Stimulated activated CD4-positive, alpha-beta T cell treated with anti-CD3 and anti-CD28 coated beads, Interleukin-12 subunit alpha, Interleukin-12 subunit beta, amount 100 ng/mL, for 4 hours (primary cell): ENCODE results near the gene B3GALNT2.

Source experiments
- DNase-seq: peaks from one replicate; pipeline ENCODE4 v3.0.0-alpha.2; 2020

The B3GALNT2 gene

DNA sequence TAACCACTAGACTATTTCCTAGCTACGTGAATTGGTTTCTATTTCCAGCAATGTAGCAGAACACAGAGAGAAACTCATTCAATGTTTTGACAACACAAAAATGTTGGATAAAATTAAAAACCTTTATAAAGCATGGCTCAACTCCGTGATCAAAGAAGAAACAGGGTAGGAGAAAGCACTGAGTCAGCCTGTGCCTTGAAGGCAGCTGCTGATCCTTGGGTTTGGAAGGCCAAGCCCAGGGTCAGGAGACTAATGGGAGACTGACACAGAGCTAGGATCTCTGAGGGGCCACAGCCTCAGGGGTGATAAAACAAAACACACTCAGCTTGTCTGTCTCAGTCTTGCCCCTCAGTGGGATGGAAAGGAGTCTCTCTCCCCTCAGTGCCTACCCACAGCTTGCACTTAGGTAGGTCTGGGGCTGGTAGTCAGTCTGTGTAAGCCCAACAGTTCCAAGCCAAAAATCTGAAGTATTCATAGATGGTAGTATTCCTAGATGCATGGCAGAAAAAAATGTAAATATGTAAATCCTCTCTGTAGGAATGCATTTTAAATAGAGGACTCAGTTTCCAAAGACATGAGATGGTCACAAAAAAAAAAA, 53.3 kb downstream of the B3GALNT2 start:
- no peak for DNase-seq

DNA sequence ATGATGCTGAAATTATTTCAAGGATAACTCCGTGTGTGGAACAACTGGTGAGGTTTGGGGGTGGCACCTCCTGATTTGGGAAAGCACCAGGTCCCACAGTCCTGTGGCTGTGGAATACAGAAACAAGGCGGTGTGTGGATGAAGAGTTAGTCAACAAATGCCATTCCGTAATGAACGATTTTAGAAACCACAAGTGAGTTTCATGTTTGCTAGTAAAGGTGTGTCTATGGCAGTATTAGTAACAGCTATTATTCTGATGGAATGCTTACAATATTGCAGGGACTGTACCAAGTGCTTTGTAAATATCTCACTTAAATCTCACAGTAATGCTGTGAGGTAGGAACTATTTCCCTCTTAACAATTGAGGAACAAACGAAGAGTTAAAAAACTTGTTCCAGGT, 53.8 kb downstream of the B3GALNT2 start:
- no peak for DNase-seq

DNA sequence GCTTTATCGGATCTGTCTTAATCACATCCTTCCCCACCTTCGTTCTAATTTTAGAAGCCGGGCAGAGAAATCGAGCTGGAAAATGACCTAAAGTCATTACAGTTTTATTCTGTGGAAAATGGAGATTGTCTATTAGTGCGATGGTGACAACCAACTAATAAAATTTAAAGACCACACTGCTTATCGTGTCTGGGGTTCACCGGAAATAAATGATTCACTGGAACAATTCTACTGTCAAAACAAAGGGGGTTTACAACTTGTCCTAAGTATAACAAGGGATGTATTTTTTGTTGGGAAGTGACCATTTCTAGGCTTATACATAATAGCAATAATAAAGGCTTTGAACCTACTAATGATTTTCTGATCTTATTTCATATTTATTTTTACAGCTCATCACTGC, 55.6 kb downstream of the B3GALNT2 start:
- no peak for DNase-seq

DNA sequence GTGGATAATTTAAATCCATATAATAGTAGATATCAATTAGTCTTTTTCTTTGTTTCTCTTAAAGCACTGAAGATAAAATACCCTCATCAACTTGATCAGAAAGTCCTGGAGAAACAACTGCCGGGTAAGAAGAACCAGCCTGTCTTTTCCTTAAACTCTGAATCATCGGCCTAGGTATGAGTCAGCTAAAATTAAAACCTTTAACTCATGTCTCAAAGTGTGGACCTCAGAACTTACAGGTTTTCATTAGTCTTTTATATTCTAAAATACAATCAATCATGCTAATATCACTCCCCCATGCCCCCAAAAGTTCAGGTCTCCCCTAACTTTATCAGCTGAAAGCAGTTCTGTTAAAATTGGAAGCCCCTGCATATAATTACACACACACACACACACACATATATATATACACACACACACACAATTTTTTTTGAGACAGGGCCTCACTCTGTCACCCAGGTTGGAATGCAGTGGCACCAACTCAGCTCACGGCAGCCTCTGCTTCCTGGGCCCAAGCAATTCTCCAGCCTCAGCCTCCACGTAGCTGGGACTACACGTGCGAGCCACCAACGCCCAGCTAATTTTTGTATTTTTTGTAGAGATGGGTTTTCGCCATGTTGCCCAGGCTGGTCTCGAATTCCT, 61.3 kb downstream of the B3GALNT2 start:
- DNase-seq: no peak

DNA sequence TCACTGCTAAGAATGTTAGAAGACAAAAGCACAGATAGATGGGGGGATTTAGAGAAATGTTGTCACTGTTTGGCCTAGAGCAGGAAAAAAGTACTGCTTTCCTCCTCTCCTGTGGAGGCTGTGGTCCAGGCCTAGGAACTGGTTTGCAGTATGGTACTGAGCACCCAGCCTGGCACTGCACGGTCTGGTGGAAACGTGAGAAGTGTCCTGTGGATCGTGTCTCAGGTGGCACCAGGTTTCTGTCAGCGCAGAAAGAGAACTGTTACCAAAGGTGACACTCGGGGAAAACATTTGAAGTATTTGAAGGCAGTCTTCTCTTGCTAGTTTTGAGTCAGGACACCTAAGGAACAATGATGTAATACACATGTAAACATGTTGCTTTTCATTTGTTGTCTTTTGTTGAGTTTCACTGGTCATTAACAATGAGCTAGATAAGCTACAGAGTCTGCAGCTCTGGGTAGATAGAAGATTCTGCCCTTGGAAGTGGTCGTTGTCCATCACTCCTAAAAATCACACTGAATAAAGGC, 63.0 kb downstream of the B3GALNT2 start:
- DNase-seq: no peak

DNA sequence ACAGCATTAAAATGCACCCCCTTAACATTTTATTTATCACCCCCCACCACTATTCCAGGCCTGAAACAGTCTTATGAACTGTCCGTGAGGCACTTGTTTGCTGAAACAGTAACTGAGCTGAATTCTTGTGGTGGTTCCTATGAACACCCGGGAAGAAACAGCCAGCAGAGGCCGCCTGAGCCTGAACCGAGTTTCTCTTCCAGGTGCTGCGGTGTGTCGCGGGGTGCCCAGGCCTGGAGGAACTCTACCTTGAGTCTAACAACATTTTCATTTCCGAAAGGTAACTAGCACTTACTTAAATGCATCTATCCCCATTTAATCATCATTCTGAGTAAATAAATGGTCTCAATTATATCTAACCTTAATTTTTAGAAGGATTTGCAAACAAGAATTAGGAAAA, 70.3 kb downstream of the B3GALNT2 start:
- no peak for DNase-seq

DNA sequence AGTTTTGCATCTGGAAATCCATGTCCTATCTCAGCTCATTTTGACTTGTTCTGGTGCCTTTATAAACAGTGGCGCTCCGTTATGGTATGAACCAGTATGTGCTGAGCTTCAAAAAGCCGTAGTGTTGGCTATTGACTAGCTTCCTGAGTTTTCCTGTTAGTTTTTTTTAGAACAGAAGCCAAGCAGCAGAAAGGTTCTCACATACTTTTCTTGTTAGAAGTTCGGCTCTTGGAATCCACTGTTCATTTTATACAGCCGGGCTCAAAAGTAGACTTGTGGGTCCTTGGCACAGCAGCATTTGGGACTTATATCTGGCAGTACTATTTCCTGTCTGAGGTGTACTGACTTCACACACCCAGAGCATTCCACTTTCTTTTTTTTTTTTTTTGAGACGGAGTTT, 73.3 kb downstream of the B3GALNT2 start:
- DNase-seq: no peak

DNA sequence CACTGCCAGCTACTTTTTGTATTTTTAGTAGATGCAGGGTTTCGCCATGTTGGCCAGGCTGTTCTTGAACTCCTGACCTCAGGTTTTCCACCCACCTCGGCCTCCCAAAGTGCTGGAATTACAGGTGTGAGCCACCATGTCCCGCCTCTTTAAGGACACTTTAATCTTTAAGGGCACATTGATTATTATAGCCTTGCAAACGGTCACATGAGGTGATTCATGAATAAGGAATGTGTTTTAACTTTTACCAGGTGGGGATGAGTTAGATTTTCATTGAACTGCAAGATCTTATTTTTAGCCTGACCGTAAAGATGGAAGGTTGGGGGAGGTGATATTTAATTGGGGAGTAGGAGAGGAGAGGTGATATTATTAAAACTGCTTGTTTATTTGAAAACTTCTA, 75.1 kb downstream of the B3GALNT2 start:
- no peak for DNase-seq

DNA sequence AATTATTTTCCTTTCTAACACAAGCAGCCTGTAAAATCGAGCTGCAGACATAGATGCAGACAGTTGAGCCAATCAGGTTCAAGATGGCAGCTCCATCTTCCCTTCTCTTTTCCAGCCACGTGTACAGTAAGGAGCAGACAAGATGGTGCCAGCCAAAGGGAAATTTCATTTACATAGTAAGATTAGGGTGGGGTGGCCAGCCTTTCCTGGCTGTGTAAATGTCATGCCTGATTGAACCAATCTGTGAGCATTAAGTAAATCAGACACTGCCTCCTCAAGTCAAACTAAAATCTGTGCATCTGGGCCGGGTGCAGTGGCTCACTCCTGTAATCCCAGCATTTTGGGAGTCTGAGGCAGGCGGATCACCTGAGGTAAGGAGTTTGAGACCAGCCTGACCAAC, 76.8 kb downstream of the B3GALNT2 start:
- no peak for DNase-seq

DNA sequence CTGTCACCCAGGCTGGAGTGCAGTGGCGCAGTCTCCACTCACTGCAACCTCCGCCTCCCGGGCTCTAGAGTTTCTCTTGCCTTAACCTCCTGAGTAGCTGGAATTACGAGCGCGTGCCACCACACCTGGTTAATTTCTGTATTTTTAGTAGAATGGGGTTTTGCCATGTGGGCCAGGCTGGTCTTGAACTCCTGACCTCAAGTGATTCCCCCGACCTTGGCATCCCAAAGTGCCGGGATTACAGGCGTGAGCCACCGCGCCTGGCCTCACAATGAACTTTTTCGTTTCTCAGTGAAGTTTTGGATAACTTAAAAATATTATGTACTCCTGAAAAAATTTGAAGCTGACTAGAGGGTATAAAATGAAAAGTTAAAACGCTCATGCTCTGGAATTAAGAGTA, 77.6 kb downstream of the B3GALNT2 start:
- no peak for DNase-seq

DNA sequence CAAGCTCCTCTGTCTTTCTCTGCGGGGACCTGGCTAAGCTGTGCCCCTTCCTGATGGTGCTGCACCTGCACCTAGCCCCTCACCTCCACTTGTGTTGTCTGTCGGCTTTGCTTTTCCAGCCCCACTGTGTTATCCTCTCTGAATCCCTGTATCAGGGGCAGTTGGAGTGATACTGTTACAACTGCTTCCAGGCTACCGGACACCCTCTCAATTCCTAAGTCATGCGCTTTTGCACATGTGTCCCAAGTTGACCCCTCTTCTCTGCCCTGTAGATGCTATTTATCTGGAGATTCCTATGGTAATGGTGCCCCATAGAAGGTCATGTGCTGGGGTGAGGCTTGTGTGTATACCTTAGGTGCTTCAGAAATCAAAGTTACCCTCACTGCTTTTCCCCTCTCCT, 78.1 kb downstream of the B3GALNT2 start:
- DNase-seq: no peak

DNA sequence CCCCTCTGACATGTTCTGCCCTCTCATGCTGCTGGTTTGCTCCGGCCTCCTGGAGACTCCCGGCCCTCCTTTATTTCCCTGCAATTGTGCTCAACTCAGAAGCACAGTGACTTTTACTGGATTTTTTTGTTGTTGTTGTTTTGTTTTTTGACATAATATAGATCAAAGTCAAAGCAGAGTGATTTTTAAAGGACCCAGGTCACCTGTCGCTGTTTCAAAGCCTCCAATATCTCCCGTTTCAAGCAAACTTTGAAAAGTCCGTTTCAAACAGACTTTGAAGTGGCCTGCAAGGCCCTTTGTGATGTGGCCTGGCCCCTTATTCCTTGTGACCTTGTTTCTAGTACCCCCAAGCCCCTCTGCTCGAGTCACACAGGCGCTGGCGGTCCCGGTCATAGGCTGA, 78.9 kb downstream of the B3GALNT2 start:
- DNase-seq: no peak

DNA sequence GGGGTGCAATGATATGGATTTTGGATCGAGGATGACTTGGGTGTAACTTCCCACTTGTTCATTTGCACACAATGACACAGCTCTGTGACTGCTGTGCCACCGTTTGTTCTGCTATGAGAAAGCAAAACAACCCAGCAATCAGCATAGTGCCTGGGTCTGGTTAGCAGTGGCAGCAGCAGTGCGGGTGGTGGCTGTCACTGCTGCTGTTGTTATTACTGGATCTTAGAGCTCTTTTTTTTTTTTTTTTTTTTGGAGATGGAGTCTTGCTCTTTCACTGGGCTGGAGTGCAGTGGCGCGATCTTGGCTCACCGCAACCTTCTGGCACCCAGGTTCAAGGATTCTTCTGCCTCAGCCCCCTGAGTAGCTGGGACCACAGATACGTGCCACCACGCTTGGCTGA, 80.2 kb downstream of the B3GALNT2 start:
- DNase-seq: no peak

DNA sequence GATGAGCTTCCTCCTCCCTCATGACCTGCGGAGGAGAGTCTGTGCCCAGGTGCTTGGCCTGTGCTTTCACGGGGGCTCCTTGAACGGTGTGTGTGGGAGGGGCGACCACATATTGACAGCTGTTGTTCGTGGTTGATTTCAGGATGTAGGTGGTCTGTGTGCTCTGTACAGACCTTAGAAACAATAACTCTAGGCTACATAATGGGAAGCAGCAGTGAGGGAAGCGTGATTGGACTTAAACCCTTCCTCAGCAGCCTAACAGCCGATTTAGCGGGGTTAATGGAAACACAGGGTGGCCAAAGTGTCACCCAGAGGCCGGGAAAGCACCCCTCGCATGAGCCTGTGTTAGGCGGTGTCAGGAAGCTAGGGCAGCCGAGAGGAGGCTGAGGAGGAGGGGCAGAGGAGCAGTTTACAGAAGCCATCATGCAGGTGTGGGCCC, 81.0 kb downstream of the B3GALNT2 start:
- peak; percentile 5 for DNase-seq

DNA sequence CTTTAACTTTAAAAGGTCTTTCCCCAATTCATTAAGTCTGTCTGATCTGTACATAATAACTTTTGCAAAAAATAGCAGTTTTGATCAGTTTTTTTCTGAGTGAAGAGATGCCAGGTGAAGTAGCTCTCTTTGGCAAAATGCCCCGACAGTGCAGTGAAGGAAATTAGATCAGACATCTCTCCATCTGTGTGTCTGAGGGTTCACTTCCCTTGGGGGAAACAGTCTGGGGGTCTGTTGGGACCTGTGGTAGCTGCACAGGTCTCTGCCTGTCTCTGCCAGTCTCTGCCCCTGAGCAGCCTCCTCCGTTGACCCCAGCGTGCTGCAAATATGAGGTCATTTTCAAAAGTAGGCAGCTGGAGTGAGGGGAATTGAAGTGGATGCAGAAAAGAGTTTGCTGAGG, 82.5 kb downstream of the B3GALNT2 start:
- DNase-seq: no peak

DNA sequence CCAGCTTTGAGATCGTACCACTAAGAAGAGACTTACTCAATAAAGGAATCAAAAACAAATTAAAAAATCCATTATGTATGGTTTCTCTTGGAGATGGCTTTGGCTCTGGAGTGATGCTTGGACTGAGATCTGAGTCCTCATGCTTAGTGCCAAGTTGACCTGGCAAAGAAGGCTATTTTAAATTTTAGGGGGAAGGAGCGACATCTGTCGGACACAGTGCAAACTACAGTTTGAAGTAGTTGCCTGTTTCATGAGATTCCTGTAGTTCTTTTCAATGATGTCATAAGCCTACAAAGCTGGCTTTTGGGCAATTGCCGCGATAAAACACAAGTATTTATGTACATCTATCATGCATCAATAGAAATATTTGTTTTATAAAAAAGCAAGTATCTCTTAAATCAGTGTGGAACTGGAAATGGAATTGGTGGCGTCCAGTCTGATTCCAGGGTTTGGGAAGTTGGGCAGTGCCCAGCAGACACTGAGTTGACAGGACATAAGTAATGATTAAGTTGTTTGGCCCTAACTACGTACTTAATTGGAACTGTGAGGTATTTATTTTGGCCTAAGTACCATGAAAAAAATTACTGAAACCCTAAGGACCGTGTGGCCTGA, 87.1 kb downstream of the B3GALNT2 start:
- DNase-seq: peak; percentile 50

DNA sequence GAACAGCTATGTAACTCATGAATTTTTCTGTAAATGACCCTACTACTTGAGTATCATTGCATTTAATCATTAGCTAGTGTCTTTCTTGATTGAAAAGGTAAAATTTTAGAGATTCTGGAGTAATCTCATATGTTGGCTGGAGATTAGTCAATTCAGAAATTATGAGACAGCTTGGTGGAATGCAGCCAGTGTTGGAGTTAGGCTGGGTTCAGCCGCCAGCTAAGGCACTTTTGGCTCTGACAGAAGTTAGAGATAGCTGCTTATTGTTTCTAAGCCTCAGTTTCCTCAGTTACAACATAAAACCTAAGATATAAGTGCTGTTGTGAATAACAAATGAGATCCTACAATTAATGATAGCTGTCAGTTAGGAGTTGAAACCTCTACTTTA, 87.6 kb downstream of the B3GALNT2 start:
- DNase-seq: no peak

DNA sequence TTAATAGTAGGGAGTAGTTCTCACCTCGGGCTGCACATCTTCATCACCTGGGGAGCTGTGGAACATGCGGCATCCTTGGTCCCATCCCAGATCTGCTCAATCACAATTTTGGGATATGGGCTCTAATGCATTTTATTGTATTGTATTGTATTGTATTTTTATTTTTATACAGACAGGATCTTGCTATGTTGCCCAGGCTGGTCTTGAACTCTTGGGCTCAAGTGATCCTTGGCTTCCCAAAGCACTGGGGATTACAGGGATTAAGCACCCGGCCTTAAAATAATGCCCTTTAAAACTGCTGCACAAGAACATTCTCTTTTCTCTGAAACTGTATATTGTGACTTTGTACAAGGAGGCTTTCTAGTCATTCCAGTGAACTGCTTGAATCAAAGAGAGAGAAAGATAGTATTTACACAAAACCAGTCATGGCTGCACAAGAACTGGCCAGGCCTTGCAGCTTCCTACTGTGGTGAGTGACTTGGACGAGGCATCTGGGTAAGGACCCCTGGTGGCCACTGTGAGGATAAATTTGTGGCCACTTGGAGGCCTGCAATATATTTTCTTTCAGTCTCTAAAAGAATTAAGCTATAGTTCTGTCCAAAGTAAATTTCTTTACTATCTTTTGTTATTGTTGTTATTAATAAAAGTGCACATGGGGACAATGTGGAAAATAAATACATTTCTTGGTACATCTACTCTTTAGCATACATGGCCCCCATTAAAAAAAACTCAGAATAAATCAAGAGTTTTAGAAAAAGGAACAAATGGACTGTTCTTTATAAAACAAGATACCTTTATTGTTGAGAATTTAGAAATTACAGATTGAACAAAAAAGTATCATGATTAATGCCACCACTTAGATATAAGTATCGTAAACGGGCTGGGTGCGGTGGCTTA, 89.0 kb downstream of the B3GALNT2 start:
- peak; percentile 41 for DNase-seq

DNA sequence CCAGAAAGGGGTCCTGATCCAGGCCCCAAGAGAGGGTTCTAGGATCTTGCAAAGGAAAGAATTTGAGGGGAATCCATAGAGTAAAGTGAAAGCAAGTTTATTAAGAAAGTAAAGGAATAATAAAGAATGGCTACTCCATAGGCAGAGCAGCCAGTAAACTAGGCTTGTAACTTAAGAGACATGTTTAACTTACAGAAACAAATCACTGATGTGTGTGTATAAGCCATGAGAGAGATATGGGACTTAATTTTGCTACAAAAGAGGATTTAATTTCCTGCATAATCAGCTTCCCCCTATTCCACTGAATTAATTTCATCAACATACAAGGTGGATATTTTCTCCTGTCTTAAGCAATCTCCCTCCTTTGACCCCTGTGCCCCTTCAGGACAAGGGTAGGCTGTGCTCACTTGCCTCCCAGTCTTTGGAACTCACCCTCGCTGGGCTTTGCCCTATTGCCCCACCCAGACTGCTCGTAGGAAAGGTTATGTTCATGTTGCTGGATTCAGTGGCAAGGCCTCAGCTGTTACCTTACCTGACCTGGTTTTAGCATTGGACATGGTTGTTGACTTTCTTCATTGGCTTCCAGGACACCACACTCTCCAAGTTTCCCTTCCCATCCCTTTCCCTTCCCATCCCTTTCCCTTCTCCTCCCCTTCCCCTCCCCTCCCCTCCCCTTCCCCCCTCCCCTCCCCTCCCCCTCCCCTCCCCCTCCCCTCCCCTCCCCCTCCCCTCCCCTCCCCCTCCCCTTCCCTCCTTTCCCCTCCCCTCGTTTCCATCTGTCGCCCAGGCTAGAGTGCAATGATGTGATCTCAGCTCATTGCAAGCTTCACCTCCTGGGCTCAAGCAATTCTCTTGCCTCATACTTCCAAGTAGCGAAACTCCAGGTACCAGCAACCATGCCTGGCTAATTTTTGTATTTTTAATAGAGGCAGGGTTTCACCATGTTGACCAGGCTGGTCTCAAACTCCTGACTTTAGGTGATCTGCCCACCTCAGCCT, 92.5 kb downstream of the B3GALNT2 start:
- DNase-seq: no peak

DNA sequence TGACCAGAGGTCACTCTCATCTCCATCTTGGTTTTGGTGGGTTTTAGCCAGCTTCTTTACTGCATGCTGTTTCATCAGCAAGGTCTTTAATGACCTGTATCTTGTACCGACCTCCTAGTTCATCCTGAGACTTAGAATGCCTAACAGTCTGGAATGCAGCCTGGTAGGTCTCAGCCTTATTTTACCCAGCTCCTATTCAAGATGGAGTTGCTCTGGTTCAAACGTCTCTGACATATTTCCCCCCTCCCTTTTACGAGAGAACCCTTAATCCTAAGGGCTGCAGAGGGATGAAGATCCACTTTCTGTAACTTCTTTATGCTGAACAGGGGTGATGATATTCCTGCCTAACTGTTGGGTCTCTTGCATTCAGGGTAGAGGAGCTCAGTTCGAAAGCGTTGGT, 93.8 kb downstream of the B3GALNT2 start:
- DNase-seq: no peak

DNA sequence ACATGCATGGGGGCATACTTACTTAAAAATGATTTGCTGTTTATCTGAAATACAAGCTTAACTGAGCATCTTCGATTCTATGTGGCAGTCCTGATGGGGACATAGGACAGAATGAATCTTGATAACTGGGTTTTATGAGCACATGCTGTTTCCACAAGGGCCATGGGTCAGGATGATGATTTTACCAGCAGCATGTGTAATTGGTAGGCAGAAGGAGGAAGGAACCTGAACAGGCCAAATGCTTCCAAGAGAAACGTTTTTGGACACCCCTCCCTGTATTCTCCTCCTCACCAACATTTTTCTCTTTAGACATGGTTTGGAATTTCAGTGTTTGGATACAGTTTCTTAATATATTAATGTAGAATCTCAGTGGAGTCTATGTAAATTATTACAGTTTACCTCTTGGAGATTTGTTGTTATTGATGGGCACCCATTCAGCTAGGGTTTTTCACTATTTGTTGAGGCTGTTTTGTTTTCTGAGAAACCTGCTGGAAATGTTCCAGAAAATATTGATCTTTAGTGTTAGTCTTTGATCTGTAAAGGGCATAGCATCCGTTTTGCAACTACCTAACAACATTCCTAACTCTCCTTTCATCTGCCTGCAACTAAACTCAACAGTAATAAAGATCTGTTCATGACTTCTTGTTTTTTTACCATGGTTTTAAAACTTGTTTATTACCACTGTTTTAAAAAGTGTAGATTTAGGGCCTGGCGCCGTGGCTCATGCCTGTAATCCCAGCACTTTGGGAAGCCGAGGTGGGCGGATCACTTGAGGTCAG, 95.0 kb downstream of the B3GALNT2 start:
- DNase-seq: no peak
